ENCODE data around the gene TAPBP. TPM values are rescaled to one million over a fixed set of nuclear protein-coding genes. Genes with fewer than 3 reads are reported as not detected.
A peak's percentile ranks its signal among the peaks of the same experiment; 100 is the strongest.

TAPBP gene
- total and polyA plus RNA-seq, 9 of the 15 experiments (the other 6 are each of a cell fraction or from before 2014, with no cell fraction given) = 5.6 to 74.0 (median 22.3) TPM

GRCh38 chr6:33298773-33299236 is 15.1 kb downstream of the TAPBP start, which contains the start of gene RGL2 (continued):
- TF ChIP-seq, protein P1, sequence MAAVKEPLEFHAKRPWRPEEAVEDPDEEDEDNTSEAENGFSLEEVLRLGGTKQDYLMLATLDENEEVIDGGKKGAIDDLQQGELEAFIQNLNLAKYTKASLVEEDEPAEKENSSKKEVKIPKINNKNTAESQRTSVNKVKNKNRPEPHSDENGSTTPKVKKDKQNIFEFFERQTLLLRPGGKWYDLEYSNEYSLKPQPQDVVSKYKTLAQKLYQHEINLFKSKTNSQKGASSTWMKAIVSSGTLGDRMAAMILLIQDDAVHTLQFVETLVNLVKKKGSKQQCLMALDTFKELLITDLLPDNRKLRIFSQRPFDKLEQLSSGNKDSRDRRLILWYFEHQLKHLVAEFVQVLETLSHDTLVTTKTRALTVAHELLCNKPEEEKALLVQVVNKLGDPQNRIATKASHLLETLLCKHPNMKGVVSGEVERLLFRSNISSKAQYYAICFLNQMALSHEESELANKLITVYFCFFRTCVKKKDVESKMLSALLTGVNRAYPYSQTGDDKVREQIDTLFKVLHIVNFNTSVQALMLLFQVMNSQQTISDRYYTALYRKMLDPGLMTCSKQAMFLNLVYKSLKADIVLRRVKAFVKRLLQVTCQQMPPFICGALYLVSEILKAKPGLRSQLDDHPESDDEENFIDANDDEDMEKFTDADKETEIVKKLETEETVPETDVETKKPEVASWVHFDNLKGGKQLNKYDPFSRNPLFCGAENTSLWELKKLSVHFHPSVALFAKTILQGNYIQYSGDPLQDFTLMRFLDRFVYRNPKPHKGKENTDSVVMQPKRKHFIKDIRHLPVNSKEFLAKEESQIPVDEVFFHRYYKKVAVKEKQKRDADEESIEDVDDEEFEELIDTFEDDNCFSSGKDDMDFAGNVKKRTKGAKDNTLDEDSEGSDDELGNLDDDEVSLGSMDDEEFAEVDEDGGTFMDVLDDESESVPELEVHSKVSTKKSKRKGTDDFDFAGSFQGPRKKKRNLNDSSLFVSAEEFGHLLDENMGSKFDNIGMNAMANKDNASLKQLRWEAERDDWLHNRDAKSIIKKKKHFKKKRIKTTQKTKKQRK (IDR thresholded peaks at IDR 0.05; ENCODE audit: borderline replicate concordance, low read depth, low read length) = no peak
- TF ChIP-seq CXXC5 (CRISPR knock-in tag; IDR thresholded peaks at IDR 0.05) (peak; percentile 24), SAFB (IDR thresholded peaks at IDR 0.05; ENCODE audit: borderline replicate concordance, low read depth, low read length) (no peak), FOXP1 (CRISPR knock-in tag; IDR thresholded peaks at IDR 0.05) (no peak), SNIP1 (IDR thresholded peaks at IDR 0.05; ENCODE audit: low read depth) (0 out of 2 replicates have a peak, but pooled peaks have one; percentile 22), THRAP3 (IDR thresholded peaks at IDR 0.05; ENCODE audit: borderline replicate concordance) (no peak), TOE1 (IDR thresholded peaks at IDR 0.05; ENCODE audit: borderline replicate concordance) (no peak), TOE1 (CRISPR knock-in tag; IDR thresholded peaks at IDR 0.05; ENCODE audit: borderline replicate concordance, low read depth) (no peak), TSC22D4 (tag; IDR thresholded peaks at IDR 0.05) (no peak), CHD7 (IDR thresholded peaks at IDR 0.05; ENCODE audit: low read depth, low read length) (no peak), KLF6 (CRISPR knock-in tag; IDR thresholded peaks at IDR 0.05; ENCODE audit: borderline replicate concordance) (no peak), RFX5 (IDR thresholded peaks at IDR 0.05; ENCODE audit: low read depth, low read length) (no peak), HDAC8 (tag; IDR thresholded peaks at IDR 0.05) (no peak), SMARCE1 (IDR thresholded peaks at IDR 0.05) (no peak; the same call in 1 of the 2 replicates), ZNF57 (CRISPR knock-in tag; IDR thresholded peaks at IDR 0.05) (no peak)

Measured in K562 (cell line).